NCI-H2029 (cell line): ENCODE results near the gene PMEPA1.

Experiments
- DNase-seq: peaks from one replicate; lab custom pipeline; 2025; lab: John Stamatoyannopoulos, UW

The PMEPA1 gene

DNA sequence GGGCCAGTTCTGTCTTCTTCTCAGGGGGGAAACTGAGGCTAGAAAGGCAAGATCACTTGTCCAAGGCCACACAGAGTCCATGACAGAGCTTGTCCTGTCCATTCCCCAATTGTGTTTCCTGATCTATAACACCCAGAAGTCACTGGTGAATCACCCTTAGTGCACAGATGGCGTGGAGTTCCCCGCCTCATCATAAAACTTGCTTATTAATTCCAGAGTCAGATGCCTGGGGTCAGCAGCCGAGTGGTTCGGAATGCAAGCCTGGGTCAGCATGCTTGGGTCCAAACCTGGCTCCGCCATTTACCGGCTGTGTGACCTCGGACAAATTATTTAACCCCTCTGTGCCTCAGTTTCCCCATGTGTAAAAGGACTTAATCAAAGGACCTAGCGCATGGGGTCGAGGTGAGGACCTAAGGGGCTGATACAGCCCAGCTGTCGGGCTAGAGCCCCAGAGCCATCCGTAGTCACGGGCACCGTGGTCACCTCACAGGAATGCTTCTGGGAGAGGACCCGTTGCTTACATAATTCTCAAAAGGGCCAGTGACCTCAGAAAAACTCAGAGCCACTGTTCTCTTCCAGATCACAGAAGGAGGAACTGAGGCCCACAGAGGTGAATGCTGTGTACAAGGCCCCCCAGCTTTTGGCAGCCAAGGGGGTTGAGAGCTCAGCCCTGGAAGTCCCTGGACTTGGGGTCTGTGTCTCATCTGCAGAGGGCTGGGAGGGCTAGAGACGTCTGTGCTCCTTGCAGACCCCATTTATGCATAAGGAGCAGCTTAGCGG lies 88.2 kb downstream of the PMEPA1 start:
- DNase-seq, result no peak

DNA sequence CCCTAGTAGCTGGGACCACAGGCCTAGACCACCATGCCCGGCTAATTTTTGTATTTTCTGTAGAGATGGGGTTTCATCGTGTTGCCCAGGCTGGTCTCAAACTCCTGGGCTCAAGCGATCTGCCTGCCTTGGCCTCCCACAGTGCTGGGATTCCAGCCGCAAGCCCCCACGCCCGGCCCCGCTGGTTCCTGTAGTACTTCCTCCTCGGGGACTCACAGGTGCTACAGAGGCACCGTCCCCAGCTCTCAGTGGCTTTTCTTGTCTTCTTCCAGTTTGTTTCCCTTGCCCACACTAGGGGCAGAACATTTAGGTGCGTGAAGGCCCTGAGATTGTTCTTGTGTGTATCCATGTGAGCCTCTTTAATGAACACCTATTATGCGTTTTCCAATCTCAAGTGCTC lies 88.8 kb downstream of the PMEPA1 start:
- no peak for DNase-seq

DNA sequence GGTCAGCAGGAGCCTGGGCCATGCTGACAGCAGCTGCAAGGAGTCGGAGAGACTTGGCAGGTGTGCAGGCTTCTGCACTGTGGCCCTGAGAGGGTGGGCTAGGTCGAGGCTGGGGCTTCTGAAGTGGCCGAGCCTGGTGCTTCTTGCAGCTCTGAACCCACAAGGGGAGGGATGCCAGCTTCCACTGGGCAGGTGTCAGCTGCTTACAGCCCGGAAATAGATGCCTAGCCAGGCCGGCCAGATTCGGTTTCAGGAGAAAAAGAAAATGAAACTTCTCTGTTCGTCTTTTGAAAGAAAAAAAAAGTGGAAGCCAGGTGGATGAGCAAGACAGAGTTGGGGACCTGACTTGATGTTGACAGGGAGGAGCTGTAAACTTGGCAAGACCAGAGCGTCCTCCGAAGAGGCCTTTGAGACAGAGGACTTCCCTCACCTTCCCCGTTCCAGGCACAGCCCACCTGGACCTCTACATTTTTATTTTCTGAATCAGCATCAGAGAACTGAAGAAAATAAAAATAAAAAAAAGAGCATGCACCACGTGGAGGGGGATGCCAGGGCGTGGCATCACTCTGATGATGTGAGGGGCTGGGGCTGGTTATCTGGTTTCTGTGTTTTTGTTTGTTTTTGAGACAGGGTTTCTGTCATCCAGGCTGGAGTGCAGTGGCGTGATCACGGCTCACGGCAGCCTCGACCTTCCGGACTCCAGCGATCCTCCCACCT lies 89.4 kb downstream of the PMEPA1 start, which contains the start of gene ZBP1:
TSS of gene ZBP1 (minus strand) at position 153 of the 717 bp plus-strand sequence. CDS start at position 22, 131 bp downstream.
- peak; percentile 42 for DNase-seq

DNA sequence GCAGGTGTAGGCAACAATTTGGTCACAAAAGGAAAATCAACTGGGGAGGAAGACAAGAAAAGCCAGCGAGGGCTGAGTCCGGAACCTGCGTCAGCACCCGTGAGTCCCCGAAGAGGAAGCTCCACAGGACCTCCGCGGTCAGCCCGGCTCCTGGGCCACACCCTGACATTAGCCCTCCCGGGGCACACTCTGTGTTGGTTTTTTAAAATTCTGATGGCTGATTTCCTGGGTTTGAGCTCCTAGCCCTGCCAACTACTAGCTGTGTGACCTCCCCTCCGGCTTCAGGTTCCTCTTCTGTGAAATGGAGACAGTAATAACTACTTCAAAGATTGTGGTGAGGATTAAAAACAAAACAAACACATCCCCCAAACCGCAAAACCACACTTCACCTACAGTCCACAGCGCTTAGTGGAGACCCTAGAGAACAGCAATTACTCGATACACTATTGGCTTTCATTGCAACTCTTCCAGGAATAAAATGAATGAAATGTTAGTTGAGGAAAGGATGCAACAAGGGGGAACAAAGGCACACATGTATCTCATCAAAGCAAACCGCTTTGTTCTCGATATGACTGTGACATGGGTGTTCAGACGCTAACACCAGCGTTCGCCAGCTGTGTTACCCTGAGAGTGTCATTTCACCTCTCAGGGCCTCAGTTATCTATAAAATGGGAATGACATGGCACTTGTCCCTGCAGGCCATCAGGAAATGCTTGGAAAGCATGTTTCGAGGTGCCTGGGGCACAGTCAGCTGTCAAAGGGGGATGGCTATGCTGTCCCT lies 90.6 kb downstream of the PMEPA1 start:
- DNase-seq, result peak; percentile 7

DNA sequence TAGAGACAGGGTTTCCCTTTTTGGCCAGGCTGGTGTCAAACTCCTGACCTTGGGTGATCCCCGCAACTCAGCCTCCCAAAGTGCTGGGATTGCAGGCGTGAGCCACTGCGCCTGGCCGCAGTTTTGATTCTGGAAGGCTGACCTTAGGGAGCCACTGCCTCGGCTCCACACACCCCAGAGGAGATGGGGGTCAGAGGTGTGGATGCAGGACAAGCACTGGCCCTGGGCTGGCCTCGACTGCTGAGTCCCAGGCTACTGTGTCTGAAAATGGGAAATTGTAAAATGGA lies 91.1 kb downstream of the PMEPA1 start:
- DNase-seq, result no peak

DNA sequence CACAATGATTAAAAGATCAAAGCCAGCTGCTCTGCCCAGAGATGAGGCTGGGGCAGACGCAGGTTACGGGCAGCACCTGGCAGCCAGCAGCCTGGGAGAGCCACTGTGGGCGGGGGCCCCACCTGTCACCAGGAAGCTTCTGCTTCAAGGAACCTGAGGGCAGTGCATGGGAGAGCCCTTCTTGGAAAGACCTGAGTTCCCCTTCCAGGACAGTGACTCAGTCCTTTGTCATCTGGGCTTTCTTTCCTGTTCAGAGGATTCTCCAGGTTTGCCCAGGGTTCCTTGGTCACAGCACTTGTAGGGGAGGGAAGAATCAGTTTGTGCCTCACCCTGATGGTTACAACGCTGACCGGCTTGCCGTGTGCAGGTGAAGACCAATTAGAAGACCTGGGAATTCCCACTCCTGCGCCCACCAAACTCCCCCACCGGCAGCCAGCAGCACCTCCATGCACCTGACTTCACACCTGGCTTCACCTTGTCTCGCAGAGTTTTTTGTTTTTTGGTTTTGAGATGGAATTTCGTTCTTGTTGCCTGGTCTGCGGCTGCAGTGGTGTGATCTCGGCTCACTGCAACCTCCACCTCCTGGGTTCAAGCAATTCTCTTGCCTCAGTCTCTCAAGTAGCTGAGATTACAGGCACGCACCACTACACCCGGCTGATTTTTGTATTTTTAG lies 91.6 kb downstream of the PMEPA1 start:
- peak; percentile 34 for DNase-seq

DNA sequence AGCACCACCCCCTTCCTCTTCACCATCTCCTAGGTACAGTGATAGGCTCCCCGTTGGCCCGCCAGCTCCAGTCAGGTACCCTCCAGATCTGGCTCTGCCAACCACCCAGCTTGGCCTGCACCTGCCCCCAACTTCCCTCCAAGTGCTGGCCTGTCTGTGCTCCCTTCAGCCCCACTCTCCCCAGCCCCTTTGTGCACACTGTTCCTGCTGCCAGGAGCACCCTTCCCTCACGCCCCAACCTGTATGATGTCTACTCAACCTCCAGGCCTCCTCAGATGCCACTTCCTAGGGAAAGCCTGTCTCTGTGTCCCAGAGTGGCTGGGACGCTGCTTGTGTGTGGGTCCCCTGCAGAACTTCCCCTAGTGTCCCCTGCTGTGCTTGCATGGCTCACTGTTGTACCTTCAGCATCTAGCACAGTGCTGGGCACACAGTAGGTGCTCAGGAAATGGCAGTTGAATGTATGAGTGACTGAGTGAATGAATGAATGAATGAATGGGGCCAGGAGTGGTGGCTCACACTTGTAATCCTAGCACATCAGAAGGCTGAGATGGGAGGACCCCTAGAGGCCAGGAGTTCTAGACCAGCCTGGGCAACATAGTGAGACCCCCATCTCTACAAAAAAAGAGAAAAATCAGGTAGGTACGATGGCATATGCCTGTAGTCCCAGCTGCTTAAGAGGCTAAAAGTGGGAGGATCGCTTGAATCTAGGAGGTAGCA lies 92.6 kb downstream of the PMEPA1 start:
- no peak for DNase-seq

DNA sequence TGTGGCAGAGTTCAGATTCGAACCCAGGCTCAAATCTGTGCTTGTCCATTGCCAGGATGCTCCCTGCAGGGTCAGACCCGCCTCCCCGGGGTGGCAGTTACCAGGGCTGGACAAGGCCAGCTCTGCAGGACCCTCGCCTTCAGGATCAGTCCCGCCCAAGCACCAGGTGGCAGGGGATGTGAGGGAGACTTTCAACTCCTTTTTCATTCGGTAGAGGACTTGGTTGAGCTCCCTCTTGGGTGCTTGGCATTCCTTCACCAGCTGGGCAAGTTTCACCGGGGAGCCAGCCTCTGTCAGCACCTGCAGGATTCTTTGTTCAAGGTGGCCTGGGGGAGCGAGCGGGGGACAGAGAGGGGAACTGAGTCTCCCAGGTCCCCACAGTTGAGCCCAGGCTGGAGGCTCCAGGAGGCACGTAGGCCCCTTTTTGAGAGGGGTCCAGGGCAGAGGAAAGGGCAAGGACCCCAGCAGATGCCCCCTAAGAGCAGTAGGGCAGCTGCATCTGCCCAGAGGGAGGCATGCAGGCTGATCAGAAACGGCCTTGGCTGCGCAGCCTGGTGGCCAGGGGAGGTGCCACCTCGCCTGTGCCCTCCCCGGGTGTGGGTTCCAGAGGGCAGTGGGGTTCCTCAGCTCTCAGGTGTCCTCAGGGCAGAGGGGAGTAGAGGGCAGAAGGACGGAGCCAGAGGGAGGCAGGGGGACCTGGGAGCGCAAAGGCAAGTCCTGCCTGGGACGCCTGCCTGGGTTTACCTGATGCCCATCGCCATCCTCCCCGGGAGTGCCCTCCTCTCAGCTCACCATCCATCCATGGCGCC lies 93.5 kb downstream of the PMEPA1 start:
- no peak for DNase-seq

DNA sequence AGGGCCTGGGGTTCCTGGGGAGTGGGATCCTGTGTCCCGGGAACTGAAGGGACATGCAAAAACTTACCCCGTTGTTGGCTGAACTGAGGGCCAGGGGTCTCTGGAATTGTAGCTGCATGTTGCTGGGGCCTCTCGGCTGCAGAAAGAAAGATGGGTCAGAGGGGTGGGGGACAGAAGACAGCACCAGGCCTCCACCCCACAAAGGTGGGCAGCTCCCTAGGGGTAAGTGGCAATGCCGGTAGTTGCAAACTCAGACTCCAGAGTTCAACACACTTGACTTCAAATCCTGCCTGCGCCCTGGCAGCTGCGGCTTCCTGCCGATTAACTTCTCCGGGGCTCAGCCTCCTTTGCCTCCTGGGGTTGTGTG lies 94.4 kb downstream of the PMEPA1 start:
- no peak for DNase-seq

DNA sequence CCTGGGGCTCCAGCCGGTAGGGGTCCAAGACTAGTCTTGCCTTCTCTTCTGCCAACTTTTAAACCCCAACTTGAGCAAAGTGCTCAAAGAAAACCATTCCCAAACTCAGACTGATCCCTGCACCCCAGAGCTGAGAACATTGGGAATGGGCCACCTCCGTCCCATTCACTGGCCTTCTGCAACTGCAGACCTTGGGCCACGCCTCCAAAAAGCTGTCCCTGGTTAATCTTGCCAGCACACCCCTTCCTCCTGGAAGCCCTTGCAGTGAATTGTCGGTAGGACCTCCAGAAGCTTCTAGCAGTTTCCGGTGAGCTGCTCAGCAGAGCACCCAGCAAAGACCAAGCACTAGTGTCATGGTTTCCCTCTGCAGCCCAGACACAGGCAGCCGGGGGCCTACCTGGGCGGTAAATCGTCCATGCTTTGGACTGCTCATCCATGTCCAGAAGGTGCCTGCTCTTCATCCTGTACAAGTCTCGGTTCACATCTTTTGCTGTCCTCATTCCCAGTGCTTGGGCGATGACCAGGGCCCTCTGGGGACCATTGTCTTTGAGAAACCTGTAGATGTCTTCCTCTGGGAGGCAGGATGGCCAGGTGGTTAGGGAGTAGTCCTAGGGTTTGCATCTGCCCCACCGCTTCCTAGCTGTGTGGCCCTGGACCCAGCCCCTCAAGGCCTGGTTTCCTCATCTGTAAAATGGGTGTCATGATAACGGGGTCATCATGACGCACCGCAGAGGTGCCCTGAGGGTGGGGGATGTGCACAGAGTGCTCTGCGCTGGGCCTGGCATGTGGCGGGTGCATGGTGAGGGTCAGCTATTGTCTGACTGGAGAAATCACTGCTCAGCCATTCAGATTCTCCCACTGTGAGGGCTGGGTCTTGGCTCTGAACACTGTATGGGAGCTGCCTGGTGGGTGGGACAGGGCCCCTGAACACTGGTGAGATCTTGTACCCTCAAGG lies 95.0 kb downstream of the PMEPA1 start:
- DNase-seq, result no peak

DNA sequence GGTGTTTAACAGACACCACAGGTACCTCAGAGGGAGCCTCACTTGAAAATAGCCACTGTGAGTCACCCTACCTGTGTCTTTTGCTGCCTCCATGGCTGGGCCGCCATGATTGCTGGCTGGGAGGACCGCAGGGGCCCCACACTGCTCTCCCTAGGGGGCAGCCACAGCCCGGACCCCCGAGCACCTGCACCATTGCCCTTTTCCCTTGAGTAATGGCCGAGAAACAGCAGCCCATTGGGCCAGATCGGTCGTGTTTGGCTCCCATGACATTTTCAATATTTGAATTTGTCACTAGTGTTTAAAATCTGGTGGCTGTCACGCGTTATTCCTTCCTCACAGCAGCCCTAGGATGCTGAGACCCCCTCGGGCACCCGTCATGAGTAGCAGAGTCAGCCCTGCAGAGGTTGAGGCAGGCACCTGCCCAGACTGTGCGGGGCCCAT lies 96.3 kb downstream of the PMEPA1 start:
- no peak for DNase-seq

DNA sequence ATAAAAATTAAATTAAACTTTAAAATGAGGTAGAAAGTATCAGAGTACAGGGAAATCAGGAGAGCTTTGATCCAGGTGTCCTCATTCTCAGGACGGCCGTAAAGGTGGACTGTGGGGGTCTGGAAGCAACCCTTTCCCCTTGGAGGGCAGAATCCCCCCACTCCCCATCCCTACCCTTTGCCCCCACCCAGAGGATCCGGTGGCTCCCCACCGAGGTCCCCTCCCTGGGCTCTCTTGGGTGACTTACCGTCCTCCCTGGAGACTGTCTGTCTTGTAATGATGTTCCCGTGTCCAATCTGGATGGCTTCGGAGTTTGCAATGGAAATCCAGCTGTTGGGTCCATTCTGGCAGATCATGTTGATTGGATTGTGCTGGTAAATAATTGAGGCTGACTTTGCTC lies 96.9 kb downstream of the PMEPA1 start:
- no peak for DNase-seq

DNA sequence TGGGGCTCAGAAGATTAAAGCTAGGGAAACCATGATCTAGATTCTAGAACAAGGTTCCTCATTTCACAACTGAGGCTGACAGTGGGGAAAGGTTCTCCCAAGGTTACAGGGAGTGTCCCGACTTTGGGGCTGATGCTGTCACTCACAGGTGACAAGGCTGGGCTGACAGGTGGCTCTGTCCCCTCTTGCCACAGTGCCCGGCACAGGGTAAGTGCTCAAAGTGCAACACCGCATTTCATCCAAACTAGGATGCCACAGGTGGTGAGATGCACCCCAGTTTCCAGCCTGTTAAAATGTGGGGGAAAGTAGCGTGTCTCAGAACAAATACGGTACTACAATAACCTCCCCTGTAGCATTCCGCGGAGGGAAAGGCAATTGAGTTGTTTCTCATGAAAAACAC lies 97.4 kb downstream of the PMEPA1 start:
- DNase-seq, result no peak

DNA sequence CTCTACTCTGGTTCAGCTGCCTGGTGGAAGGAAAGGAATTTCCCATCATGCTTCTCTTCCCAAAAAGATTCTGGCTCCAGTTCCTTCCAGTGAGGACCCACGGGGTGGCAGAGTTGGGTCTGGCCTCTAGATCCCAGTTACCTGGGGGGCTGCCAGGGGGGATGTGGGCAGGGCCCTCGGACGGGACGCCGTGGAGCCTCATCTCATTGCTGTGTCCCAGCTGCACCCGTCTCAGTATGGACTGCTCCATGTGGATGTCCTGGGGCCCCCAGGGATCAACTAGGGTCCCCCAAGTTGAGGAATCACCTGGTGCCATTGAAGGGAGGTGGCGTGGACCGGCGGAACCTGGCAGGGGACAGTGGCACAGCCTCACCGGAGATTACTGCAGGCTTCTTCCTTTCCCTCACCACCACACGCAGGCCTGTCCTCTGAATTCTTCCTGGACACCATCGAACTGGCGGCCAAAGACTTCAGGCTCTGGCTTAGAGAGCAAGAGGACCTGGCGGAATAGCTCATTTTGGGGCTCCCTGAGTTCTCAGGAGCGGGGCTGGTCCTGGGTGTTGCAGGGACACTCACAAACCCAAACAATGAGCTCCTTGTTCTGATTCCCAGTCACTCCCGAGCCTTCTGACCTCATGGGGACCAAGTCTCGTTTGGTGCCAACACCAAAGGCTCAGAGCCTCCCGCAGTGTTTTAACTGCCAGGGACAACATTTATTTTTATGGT lies 98.1 kb downstream of the PMEPA1 start:
- DNase-seq, result no peak

DNA sequence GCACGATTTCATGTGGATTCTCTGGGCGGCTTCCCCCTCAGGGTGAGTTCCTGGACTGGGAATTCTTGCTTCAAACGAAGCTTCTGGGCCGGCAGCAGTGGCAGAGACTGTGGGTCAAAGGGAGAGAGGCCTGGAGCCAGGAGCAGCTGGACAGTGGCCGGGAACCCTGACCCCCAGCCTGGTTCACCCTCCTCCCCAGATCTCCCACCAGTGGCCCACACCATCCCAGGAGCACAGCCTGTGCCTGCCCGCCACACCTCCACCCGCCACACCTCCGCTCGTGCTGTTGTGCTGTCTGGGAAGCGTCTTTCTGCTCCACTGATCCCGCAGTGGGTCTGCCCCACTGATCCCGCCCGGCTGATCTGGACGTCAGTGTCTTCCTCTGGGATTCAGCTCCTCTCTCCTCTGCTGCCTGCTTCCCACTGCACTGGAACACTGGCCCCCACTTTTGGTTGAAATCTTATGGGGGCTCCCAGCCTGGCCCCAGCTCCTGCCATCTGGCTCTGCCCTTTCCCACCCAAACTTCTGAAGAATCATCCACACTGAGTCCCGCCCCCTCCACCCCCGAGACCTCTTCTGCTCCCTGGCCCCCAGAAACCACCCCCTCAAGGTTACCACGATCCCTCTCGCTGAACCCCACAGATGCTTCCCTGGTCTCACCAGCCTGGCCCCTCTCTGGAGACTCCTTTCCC lies 99.4 kb downstream of the PMEPA1 start:
- no peak for DNase-seq

DNA sequence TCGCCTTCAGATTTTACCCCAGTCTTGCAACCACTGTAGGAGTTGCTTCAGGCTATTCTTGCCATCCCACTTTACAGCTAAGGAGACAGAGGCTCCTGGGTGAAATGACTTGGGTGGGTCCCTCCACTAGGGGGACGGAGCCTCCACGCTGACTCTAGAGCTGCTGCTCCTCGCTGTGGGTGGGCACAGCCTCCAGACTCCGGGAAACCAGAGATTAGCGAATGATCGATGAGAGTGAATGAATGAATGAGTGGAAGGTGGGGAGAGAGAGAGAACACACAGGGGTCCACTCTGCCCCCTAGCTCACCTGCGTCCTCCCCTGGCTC lies 100.0 kb downstream of the PMEPA1 start:
- no peak for DNase-seq

DNA sequence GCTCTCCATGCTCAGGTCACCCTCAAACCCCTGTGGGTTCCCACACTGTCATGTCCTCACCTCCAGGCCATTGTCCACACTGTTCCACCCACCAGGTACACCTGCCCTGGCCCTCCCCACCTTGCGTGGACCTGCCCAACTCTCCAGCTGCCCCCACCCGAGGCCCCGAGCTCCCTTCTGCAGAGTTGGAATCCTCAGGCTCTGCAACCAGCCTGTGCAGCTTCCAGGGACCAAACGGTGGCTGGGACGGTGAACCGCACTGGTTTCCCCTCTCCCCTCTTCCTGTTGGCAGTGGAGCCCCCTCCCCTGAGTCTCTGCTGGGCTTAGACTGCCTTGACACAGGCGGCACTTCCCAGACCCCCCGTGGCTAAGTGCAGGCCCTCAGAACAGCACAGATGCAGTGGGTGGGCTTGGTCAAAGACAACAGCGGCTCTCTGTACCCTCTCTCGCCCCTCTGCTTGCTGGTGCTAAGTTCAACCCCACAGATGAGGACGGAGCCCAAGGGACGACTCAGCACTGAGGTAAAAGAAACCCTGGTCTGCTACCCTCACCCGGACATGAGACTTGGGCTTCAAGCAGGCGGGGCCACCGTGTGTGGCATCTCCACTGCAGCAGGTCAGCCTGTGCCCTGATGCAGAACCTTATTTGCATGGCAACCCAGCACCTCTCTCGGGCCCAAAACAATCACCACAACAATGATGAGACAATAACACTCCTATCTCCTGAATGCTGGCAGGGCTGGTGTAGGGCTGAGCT lies 100.6 kb downstream of the PMEPA1 start:
- no peak for DNase-seq

DNA sequence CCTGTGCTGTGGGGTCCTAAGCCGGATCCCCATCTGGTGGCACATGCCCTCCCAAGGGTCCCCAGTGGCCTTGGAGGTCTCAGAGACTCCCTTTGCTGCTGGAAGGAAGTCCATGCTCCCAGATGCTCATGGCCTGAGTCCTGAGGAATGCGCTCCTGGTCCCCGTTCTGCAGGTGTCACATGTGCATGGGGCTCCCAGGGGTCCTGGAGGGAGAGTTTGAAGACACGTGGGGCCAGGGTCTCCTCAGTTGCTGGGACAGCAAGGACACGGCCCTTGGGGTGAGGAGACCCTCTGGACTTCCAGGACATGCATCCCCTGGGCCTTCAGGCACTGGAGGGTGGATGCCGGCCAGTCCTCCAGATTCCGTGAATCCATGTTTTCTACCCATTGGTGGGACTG lies 101.3 kb downstream of the PMEPA1 start:
- DNase-seq, result no peak
